ENCODE results near the gene PLG. TPM values are rescaled to one million over a fixed set of nuclear protein-coding genes. Genes with fewer than 3 reads are reported as not detected.
A peak's percentile ranks its signal among the peaks of the same experiment; 100 is the strongest.
"Not testable (repeated sequence)": the region's sequence is repeated elsewhere in the genome, so short reads cannot be mapped to it uniquely, and the experiment has no call there.

The PLG gene
- total RNA-seq, 2 donors from 2014 or later = 0.64 TPM; not detected in 1

GRCh38 chr6:160768101-160768500 lies 66.1 kb downstream of the PLG start:
- no peaks in the 10 kb centered on the region for H3K36me3 Mint-ChIP-seq
- no peak overlapping the region for H3K27ac Mint-ChIP-seq
- no peak overlapping the region for H3K4me3 Mint-ChIP-seq
- ATAC-seq (no peak), DNase-seq (ENCODE audit: low spot score) (no peak)
- H3K4me1 Mint-ChIP-seq (ENCODE audit: low read depth in 2 of 2) = no peaks in the 10 kb centered on the region
- H3K9me3 Mint-ChIP-seq = no peaks in the 10 kb centered on the region
- H3K27me3 Mint-ChIP-seq = peaks cover 23 to 32% of the 10 kb centered on the region in 2 donors

GRCh38 chr6:160774399-160774798 lies 72.4 kb downstream of the PLG start:
- ATAC-seq = no peak
- no peaks in the 10 kb centered on the region for H3K4me1 Mint-ChIP-seq (ENCODE audit: low read depth in 2 of 2)
- peaks cover 0 to 4% of the 10 kb centered on the region in 2 donors for H3K27me3 Mint-ChIP-seq
- no peak overlapping the region for H3K27ac Mint-ChIP-seq
- DNase-seq (ENCODE audit: low spot score) = no peak
- no peak overlapping the region for H3K4me3 Mint-ChIP-seq
- no peaks in the 10 kb centered on the region for H3K9me3 Mint-ChIP-seq
- H3K36me3 Mint-ChIP-seq = no peaks in the 10 kb centered on the region

- Mint-ChIP-seq H3K27ac (no peak overlapping the region), H3K9me3 (peaks cover 4% of the 10 kb centered on the region), H3K4me3 (no peak overlapping the region), H3K4me1 (ENCODE audit: low read depth in 2 of 2) (no peaks in the 10 kb centered on the region), H3K36me3 (no peaks in the 10 kb centered on the region), H3K27me3 (peaks cover 2 to 6% of the 10 kb centered on the region in 2 donors)
- no peak for DNase-seq (ENCODE audit: low spot score)
- ATAC-seq = no peak
Measured at GRCh38 chr6:160775792-160776580, 73.9 kb downstream of the PLG start.

DNA sequence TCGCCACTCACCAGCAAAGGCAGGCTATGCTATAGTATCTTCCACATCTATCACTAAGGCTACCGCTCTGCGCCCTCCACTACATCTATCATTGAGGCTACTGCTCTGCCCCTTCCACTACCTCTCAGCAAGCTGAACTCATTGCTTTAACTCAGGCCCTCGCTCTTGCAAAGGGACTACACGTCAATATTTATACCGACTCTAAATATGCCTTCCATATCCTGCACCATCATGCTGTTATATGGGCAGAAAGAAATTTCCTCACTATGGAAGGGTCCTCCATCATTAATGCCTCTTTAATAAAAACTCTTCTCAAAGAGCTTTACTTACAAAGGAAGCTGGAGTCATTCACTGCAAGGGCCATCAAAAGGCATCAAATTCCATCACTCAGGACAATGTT lies 77.1 kb downstream of the PLG start:
- not testable (repeated sequence) for ATAC-seq; H3K4me1 Mint-ChIP-seq (ENCODE audit: low read depth in 2 of 2); DNase-seq (ENCODE audit: low spot score); H3K27ac Mint-ChIP-seq; H3K27me3 Mint-ChIP-seq; H3K4me3 Mint-ChIP-seq; H3K9me3 Mint-ChIP-seq; H3K36me3 Mint-ChIP-seq

- not testable (repeated sequence) for H3K27me3 Mint-ChIP-seq; H3K36me3 Mint-ChIP-seq; H3K4me3 Mint-ChIP-seq; DNase-seq (ENCODE audit: low spot score); H3K4me1 Mint-ChIP-seq (ENCODE audit: low read depth in 2 of 2); H3K9me3 Mint-ChIP-seq; ATAC-seq; H3K27ac Mint-ChIP-seq
Measured at GRCh38 chr6:160780656-160781055, 78.6 kb downstream of the PLG start.

- Mint-ChIP-seq H3K9me3 (peaks cover 4% of the 10 kb centered on the region), H3K36me3 (no peaks in the 10 kb centered on the region), H3K27ac (no peak overlapping the region), H3K4me1 (ENCODE audit: low read depth in 2 of 2) (no peaks in the 10 kb centered on the region), H3K27me3 (peaks cover 0 to 6% of the 10 kb centered on the region in 2 donors), H3K4me3 (no peak overlapping the region)
- DNase-seq (ENCODE audit: low spot score) (no peak), ATAC-seq (no peak)
Measured at GRCh38 chr6:160781298-160781697, 79.3 kb downstream of the PLG start.

DNA sequence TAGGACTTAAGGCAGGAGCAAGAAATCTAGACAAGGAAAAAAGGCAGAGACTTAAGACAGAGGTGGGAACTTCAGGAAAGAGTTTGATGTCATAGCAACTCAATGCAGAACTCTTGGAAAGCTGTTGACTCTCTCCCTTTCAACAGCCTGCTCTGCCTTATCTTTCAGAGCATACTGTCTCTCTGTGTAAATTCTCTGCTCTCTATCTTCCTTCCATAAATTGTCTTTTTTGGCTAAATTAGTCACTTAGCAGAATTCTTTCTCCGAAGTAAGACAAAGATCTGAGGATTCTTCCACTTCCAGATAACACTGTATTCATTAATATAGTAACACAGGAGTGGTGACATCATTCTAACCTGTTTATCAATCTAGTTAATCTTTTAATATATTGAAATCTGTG lies 80.2 kb downstream of the PLG start:
- H3K27me3 Mint-ChIP-seq = peaks cover 0 to 6% of the 10 kb centered on the region in 2 donors

DNA sequence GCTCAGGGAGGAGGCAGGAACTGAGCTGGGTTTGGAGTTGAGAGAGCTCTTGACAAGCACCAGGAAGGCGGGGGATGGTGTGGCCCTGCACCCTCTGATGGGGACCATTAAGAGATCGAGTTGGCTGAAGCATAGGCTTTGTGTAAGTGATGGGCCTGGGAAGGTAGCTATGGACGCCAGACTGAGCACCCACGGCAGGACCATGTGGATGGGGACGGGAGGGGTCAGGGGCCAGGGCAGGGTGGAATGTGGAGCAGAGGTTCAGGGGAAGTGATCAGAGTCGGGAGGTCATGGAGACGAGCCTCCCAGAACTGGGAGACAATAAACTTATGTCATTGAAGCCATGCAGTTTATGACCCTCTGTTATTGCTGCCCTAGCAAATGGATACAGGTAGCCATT lies 81.7 kb downstream of the PLG start:
- peaks cover 4% of the 10 kb centered on the region for H3K9me3 Mint-ChIP-seq
- DNase-seq (ENCODE audit: low spot score) (no peak), ATAC-seq (peak in 1 of 2 donors; percentile 31)
- H3K27me3 Mint-ChIP-seq = peaks cover 0 to 6% of the 10 kb centered on the region in 2 donors
- H3K4me1 Mint-ChIP-seq (ENCODE audit: low read depth in 2 of 2) = no peaks in the 10 kb centered on the region
- H3K4me3 Mint-ChIP-seq = no peak overlapping the region
- H3K36me3 Mint-ChIP-seq = no peaks in the 10 kb centered on the region
- no peak overlapping the region for H3K27ac Mint-ChIP-seq

More for the DNA sequence above, 80.2 kb downstream of the PLG start:
- no peak overlapping the region for H3K27ac Mint-ChIP-seq
- DNase-seq (ENCODE audit: low spot score) (no peak), ATAC-seq (no peak)
- no peaks in the 10 kb centered on the region for H3K4me1 Mint-ChIP-seq (ENCODE audit: low read depth in 2 of 2)
- peaks cover 4% of the 10 kb centered on the region for H3K9me3 Mint-ChIP-seq
- H3K36me3 Mint-ChIP-seq = no peaks in the 10 kb centered on the region
- no peak overlapping the region for H3K4me3 Mint-ChIP-seq

DNA sequence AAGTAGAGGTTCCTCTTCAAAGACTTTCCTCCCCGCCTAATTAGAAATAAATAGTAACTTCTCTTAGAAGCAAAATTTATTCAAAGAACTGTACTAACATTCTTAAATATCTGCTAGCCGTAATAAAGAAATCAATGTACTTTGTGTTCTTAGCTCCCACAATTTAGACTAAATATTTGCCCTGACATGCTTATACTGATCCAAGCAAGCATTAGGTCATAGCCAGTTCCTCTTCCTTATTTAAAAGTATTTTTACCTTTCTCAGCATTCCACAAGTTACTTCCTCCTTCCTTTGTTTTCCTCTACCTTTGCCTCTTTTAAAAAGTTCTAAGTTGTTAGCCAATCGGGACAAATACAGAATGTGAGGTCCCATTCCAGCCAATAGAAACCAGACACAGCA lies 86.1 kb downstream of the PLG start:
- not testable (repeated sequence) for H3K4me1 Mint-ChIP-seq (ENCODE audit: low read depth in 2 of 2); H3K36me3 Mint-ChIP-seq; ATAC-seq; H3K9me3 Mint-ChIP-seq; H3K27ac Mint-ChIP-seq; H3K4me3 Mint-ChIP-seq; DNase-seq (ENCODE audit: low spot score); H3K27me3 Mint-ChIP-seq

DNA sequence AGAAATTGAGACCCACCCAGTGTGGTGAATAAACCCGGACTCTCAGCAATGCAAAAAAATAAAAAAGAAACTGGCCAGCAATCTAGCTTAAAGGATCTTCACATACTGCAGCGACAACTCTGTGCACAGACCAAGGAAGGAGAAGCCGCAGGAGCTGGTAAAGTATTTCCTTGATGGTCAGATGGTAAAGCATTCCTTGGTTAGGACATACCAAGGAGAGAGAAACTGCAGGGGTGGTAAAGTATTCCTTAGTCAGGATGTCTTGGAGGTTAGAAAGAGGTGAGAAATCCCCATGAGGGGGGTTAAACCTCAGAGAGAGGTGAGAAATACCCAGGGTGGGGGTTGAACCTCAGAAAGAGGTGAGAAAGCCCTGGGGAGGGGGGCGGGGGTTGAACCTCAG lies 86.8 kb downstream of the PLG start:
- H3K27me3 Mint-ChIP-seq = no peaks in the 10 kb centered on the region
- peaks cover 6% of the 10 kb centered on the region for H3K9me3 Mint-ChIP-seq
- peaks cover 7% of the 10 kb centered on the region for H3K36me3 Mint-ChIP-seq
- DNase-seq (ENCODE audit: low spot score) (no peak), ATAC-seq (no peak)
- H3K4me3 Mint-ChIP-seq = no peak overlapping the region
- H3K4me1 Mint-ChIP-seq (ENCODE audit: low read depth in 2 of 2) = no peaks in the 10 kb centered on the region
- H3K27ac Mint-ChIP-seq = no peak overlapping the region

GRCh38 chr6:160789263-160790027 lies 87.4 kb downstream of the PLG start:
- Mint-ChIP-seq H3K4me3 (no peak overlapping the region), H3K4me1 (ENCODE audit: low read depth in 2 of 2) (no peaks in the 10 kb centered on the region), H3K27me3 (no peaks in the 10 kb centered on the region), H3K36me3 (peaks cover 7% of the 10 kb centered on the region), H3K9me3 (peaks cover 6% of the 10 kb centered on the region), H3K27ac (no peak overlapping the region)
- DNase-seq (ENCODE audit: low spot score) (no peak), ATAC-seq (no peak)

- no peaks in the 10 kb centered on the region for H3K4me1 Mint-ChIP-seq (ENCODE audit: low read depth in 2 of 2)
- no peak for DNase-seq (ENCODE audit: low spot score)
Measured at GRCh38 chr6:160790028-160790792, 88.2 kb downstream of the PLG start.

GRCh38 chr6:160791459-160791858 lies 89.4 kb downstream of the PLG start:
- Mint-ChIP-seq H3K27me3 (peaks cover 0 to under 1% of the 10 kb centered on the region in 2 donors), H3K4me1 (ENCODE audit: low read depth in 2 of 2) (no peaks in the 10 kb centered on the region), H3K27ac (no peak overlapping the region), H3K36me3 (peaks cover 7% of the 10 kb centered on the region), H3K4me3 (no peak overlapping the region), H3K9me3 (peaks cover 6% of the 10 kb centered on the region)
- DNase-seq (ENCODE audit: low spot score) (no peak), ATAC-seq (no peak)

More at GRCh38 chr6:160790028-160790792, 88.2 kb downstream of the PLG start:
- no peak overlapping the region for H3K4me3 Mint-ChIP-seq
- no peak overlapping the region for H3K27ac Mint-ChIP-seq
- peaks cover 6% of the 10 kb centered on the region for H3K9me3 Mint-ChIP-seq
- no peak for ATAC-seq
- H3K36me3 Mint-ChIP-seq = peaks cover 7% of the 10 kb centered on the region
- no peaks in the 10 kb centered on the region for H3K27me3 Mint-ChIP-seq
